SK-N-SH treated with all-trans-retinoic acid at 6 μM for 48 hours (cell line): ENCODE data around the gene CCBE1.

Experiments used
- ATAC-seq: fragments of 200-7000 bp; cut with Tn5 transposase; 3 replicates; pipeline ENCODE4 v1.9.1; 2020; ENCODE audit warnings: mild to moderate bottlenecking, moderate library complexity
- ARNTL ChIP-seq: fragments of 450-650 bp; formaldehyde crosslinking; IDR thresholded peaks from 2 replicates; pipeline ENCODE4 v1.5.0; 2020; ENCODE audit warnings: low read depth, mild to moderate bottlenecking, moderate library complexity, borderline replicate concordance
- BACH2 ChIP-seq: fragments of 250-450 bp; sonication (Bioruptor Pico); IDR thresholded peaks from 2 replicates; pipeline ENCODE4 v1.9.0; 2021; ENCODE audit warnings: mild to moderate bottlenecking, borderline replicate concordance
- CREB5 ChIP-seq: fragments of 250-450 bp; sonication (Bioruptor Pico); IDR thresholded peaks from 2 replicates; pipeline ENCODE4 v1.5.1; 2020; ENCODE audit warnings: low read depth, mild to moderate bottlenecking, moderate library complexity
- CSDC2 ChIP-seq: fragments of 250-450 bp; sonication (Bioruptor Pico); IDR thresholded peaks from 2 replicates; pipeline ENCODE4 v1.5.0; 2020; ENCODE audit warnings: mild to moderate bottlenecking, moderate library complexity
- CSRNP3 ChIP-seq: fragments of 250-450 bp; sonication (Bioruptor Pico); IDR thresholded peaks from 2 replicates; pipeline ENCODE4 v1.5.1; 2021; ENCODE audit warnings: mild to moderate bottlenecking, moderate library complexity
- GLIS3 ChIP-seq: fragments of 250-450 bp; sonication (Bioruptor Pico); IDR thresholded peaks from 2 replicates; pipeline ENCODE4 v1.5.0; 2020; ENCODE audit warnings: mild to moderate bottlenecking, moderate library complexity
- ISL1 ChIP-seq: fragments of 250-450 bp; sonication (Bioruptor Pico); IDR thresholded peaks from 2 replicates; pipeline ENCODE4 v2.1.2; 2022; ENCODE audit warnings: mild to moderate bottlenecking, moderate library complexity
- OSR1 ChIP-seq: fragments of 250-450 bp; sonication (Bioruptor Pico); IDR thresholded peaks from 2 replicates; pipeline ENCODE4 v1.8.0; 2022; ENCODE audit warnings: moderate library complexity, mild to moderate bottlenecking, inconsistent platforms
- PATZ1 ChIP-seq: fragments of 250-450 bp; sonication (Bioruptor Pico); IDR thresholded peaks from 2 replicates; pipeline ENCODE4 v1.8.0; 2020; ENCODE audit warnings: mild to moderate bottlenecking, moderate library complexity, borderline replicate concordance
- POU6F1 ChIP-seq: fragments of 250-450 bp; sonication (Bioruptor Pico); IDR thresholded peaks from 2 replicates; pipeline ENCODE4 v1.8.0; 2021; ENCODE audit warnings: low read depth, mild to moderate bottlenecking, moderate library complexity, borderline replicate concordance
- RARB ChIP-seq: fragments of 250-450 bp; sonication (Bioruptor Pico); IDR thresholded peaks from 2 replicates; pipeline ENCODE4 v1.8.0; 2021; ENCODE audit warnings: mild to moderate bottlenecking, moderate library complexity
- SNAI2 ChIP-seq: fragments of 250-450 bp; sonication (Bioruptor Pico); IDR thresholded peaks from 2 replicates; pipeline ENCODE4 v1.5.0; 2020; ENCODE audit warnings: mild to moderate bottlenecking, moderate library complexity
- TCF4 ChIP-seq: fragments of 250-450 bp; sonication (Bioruptor Pico); IDR thresholded peaks from 2 replicates; pipeline ENCODE4 v1.8.0; 2021; ENCODE audit warnings: mild to moderate bottlenecking, moderate library complexity, borderline replicate concordance
- TOX ChIP-seq: fragments of 250-450 bp; sonication (Bioruptor Pico); IDR thresholded peaks from 2 replicates; pipeline ENCODE4 v1.8.0; 2021; ENCODE audit warnings: mild to moderate bottlenecking, moderate library complexity, borderline replicate concordance
- TSHZ2 ChIP-seq: fragments of 250-450 bp; sonication (Bioruptor Pico); IDR thresholded peaks from 2 replicates; pipeline ENCODE4 v1.5.0; 2020; ENCODE audit warnings: mild to moderate bottlenecking, moderate library complexity
- ZC3H10 ChIP-seq: fragments of 250-450 bp; sonication (Bioruptor Pico); IDR thresholded peaks from 2 replicates; pipeline ENCODE4 v1.5.1; 2021; ENCODE audit warnings: mild to moderate bottlenecking, moderate library complexity
- ZFP3 ChIP-seq: fragments of 250-450 bp; sonication (Bioruptor Pico); IDR thresholded peaks from 2 replicates; pipeline ENCODE4 v1.5.0; 2020; ENCODE audit warnings: mild to moderate bottlenecking, moderate library complexity
- ZFP30 ChIP-seq: fragments of 450-650 bp; formaldehyde crosslinking; IDR thresholded peaks from 2 replicates; pipeline ENCODE4 v1.5.0; 2022; ENCODE audit warnings: mild to moderate bottlenecking, moderate library complexity
- ZNF565 ChIP-seq: fragments of 450-650 bp; formaldehyde crosslinking; conservative IDR thresholded peaks from 2 replicates; pipeline ENCODE4 v1.5.0; 2020; ENCODE audit warnings: low read depth, mild to moderate bottlenecking, moderate library complexity
- ZNF70 ChIP-seq: fragments of 450-650 bp; formaldehyde crosslinking; IDR thresholded peaks from 2 replicates; pipeline ENCODE4 v1.5.0; 2020; ENCODE audit warnings: mild to moderate bottlenecking, moderate library complexity
- ZNF8 ChIP-seq: fragments of 450-650 bp; formaldehyde crosslinking; IDR thresholded peaks from 2 replicates; pipeline ENCODE4 v1.5.0; 2020; ENCODE audit warnings: mild to moderate bottlenecking, moderate library complexity

The CCBE1 gene

GRCh38 chr18:59639821-59640220 lies 57.4 kb downstream of the CCBE1 start:
- ATAC-seq = no peak
- TF ChIP-seq ZNF70 = no peak
- no peak for TF ChIP-seq CSDC2
- TF ChIP-seq TCF4 (CRISPR knock-in tag) = no peak
- TF ChIP-seq RARB = no peak
- TF ChIP-seq ZFP30 (CRISPR knock-in tag) = no peak
- no peak for TF ChIP-seq ZFP3 (CRISPR knock-in tag)
- no peak for TF ChIP-seq ZNF8 (CRISPR knock-in tag)
- no peak for TF ChIP-seq ISL1
- no peak for TF ChIP-seq ARNTL (CRISPR knock-in tag)
- no peak for TF ChIP-seq TSHZ2 (CRISPR knock-in tag)
- no peak for TF ChIP-seq CSRNP3 (CRISPR knock-in tag)
- TF ChIP-seq TOX (CRISPR knock-in tag) = no peak
- TF ChIP-seq GLIS3 (CRISPR knock-in tag) = no peak
- TF ChIP-seq ZNF565 (CRISPR knock-in tag) = no peak

GRCh38 chr18:59639136-59639535 lies 58.1 kb downstream of the CCBE1 start:
- ATAC-seq = no peak
- TF ChIP-seq SNAI2 (CRISPR knock-in tag) (no peak), ZNF70 (no peak), OSR1 (no peak), POU6F1 (CRISPR knock-in tag) (no peak), TOX (CRISPR knock-in tag) (no peak), ISL1 (no peak), TCF4 (CRISPR knock-in tag) (no peak), ZFP3 (CRISPR knock-in tag) (no peak), BACH2 (CRISPR knock-in tag) (no peak), ZNF8 (CRISPR knock-in tag) (no peak), ARNTL (CRISPR knock-in tag) (no peak), RARB (no peak), ZC3H10 (CRISPR knock-in tag) (no peak), PATZ1 (CRISPR knock-in tag) (no peak)

- no peak for ATAC-seq
- TF ChIP-seq PATZ1 (CRISPR knock-in tag) = no peak
- TF ChIP-seq RARB = no peak
- no peak for TF ChIP-seq TSHZ2 (CRISPR knock-in tag)
- TF ChIP-seq ZNF565 (CRISPR knock-in tag) = no peak
- no peak for TF ChIP-seq CREB5 (CRISPR knock-in tag)
- no peak for TF ChIP-seq GLIS3 (CRISPR knock-in tag)
- no peak for TF ChIP-seq ISL1
- TF ChIP-seq BACH2 (CRISPR knock-in tag) = no peak
- no peak for TF ChIP-seq ZNF8 (CRISPR knock-in tag)
- TF ChIP-seq POU6F1 (CRISPR knock-in tag) = no peak
- no peak for TF ChIP-seq ZNF70
Measured at GRCh38 chr18:59633961-59634485, 63.2 kb downstream of the CCBE1 start.
